Pancreas (tissue), 10 donors: ENCODE measurements around the gene KAT2A. TPM values are rescaled to one million over a fixed set of nuclear protein-coding genes. Genes with fewer than 3 reads are reported as not detected.
A peak's percentile ranks its signal among the peaks of the same experiment; 100 is the strongest.

ENCODE experiments used
- ATAC-seq, 4 donors: fragments of 200-7000 bp; cut with Tn5 transposase; one replicate each; pipeline versions ENCODE4 v1.8.0 to v1.9.1; 2020; ENCODE audit warnings: mild to moderate bottlenecking in 4 of 4, moderate library complexity in 4 of 4
- DNase-seq, 6 donors: peaks; one replicate each; pipeline ENCODE4 v3.0.0-alpha.2; 2020
- FAIRE-seq: peaks from 2 replicates; lab custom pipeline; 2012; peaks lifted over from hg19 to GRCh38; lab: Jason Lieb, UNC
- H3K27ac ChIP-seq, 4 donors: fragments of 200-600 bp; sonication (generic); 1 replicate in 3 of 4; 2 replicates in 1 of 4; pipeline versions ENCODE4 v1.5.0 to v1.8.0; 2020
- H3K27me3 ChIP-seq, 4 donors: fragments of 200-600 bp; one replicate each; pipeline ENCODE4 v1.8.0; 2021
- H3K36me3 ChIP-seq, 3 donors: fragments of 200-600 bp; sonication (generic) in 1 of 3; one replicate each; pipeline versions ENCODE4 v1.5.0 to v1.8.0; 2020 to 2021
- H3K4me1 ChIP-seq, 3 donors: fragments of 200-600 bp; one replicate each; pipeline ENCODE4 v1.8.0; 2021
- H3K4me3 ChIP-seq, 4 donors: fragments of 200-600 bp; sonication (generic) in 2 of 4; one replicate each; pipeline versions ENCODE4 v1.5.0 to v1.8.0; 2020 to 2021
- H3K9me3 ChIP-seq, 4 donors: fragments of 200-600 bp; one replicate each; pipeline ENCODE4 v1.8.0; 2021
- WGBS, 2 donors: extraction: QIAGEN DNeasy Blood & Tissue Kit; methylation state at CpG; one replicate each; pipeline ENCODE4 v1.1.7; 2013; 5-methylcytosine and 5-hydroxymethylcytosine counted together
- intact Hi-C, 3 donors: fragments of 100-400 bp; cut with DNase I; formaldehyde crosslinking; loops; one replicate each; pipeline versions ENCODE4 v1.11.1 to v1.14.2; 2022
- polyA plus RNA-seq, 2 donors: library from polyadenylated mRNA; stranded (reverse); fragments of 200-250 nt; gene quantifications; one replicate each; pipeline ENCODE4 v1.2.3, GENCODE V29; 2013
- total RNA-seq, 6 donors: library from RNA; stranded (reverse); fragmentation: NEBNext Ultra II Directional in 4 of 6; extraction: Animal tissue kit (Norgen Biotek cat#: 25700) in 4 of 6; gene quantifications; one replicate each; pipeline versions ENCODE4 v1.2.1 to v1.2.4, GENCODE V29; 2021 to 2023
- TF ChIP-seq, protein P1 (sequence below), 4 donors: fragments of 200-600 bp; sonication (generic) in 3 of 4; IDR thresholded peaks; one replicate each; pipeline versions ENCODE4 v1.5.0 to v1.8.0; 2021; ENCODE audit warnings: antibody characterized with exemption in 4 of 4
- donor health status: healthy with polysubstance abuse.
- donor health status: DM: no; HTN: no; CAD: no; lungs with moderate emphysema.
- donor health status: DM: no; HTN: no; CAD: no.
- donor health status: control.
- donor health status: control.
- donor health status: Bipolar disorder and iron deficiency.
- donor health status: DM: yes; HTN: yes; CAD: no.
- donor health status: DM: no; HTN: no; CAD: no.
- donor health status: DM: no; HTN: no; CAD: no.
- donor health status: DM: yes; HTN: yes; CAD: no.

KAT2A gene
- total and polyA plus RNA-seq, 8 donors, result 17.5 to 158 (median 25.2) TPM

DNA sequence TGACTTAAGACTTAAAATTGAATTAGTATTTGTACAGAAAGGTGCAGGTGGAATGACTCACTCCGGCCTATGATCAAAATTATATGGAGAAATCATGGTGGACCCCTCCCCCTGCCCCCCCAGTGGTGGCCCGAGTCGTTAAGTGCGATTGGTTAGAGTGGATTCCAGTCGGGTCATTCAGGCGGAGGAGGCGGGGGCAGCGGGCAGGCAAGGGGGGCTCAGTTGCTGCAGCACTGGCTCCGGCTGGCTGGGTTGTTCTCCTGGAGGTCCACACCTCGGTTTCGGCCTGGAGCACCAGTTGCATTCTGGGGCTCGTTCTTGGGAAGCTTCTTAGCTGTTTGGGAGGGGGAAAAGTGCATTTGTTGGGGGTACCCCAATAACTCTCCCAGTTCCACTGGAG, 4.4 kb upstream of the KAT2A start:
- no peak overlapping the region for H3K27ac ChIP-seq
- H3K9me3 ChIP-seq, result no peaks in the 10 kb centered on the region
- peaks cover 0 to 29% (median 11%) of the 10 kb centered on the region in 3 donors for H3K36me3 ChIP-seq
- FAIRE-seq (no peak), DNase-seq (peak in 1 of 6 donors; percentile 20), ATAC-seq (no peak)
- no peak overlapping the region for H3K4me3 ChIP-seq
- 83% methylated on average over 12 of the region's 12 CpGs for WGBS, 2 donors
- no peaks in the 10 kb centered on the region for H3K27me3 ChIP-seq
- TF ChIP-seq, protein P1, sequence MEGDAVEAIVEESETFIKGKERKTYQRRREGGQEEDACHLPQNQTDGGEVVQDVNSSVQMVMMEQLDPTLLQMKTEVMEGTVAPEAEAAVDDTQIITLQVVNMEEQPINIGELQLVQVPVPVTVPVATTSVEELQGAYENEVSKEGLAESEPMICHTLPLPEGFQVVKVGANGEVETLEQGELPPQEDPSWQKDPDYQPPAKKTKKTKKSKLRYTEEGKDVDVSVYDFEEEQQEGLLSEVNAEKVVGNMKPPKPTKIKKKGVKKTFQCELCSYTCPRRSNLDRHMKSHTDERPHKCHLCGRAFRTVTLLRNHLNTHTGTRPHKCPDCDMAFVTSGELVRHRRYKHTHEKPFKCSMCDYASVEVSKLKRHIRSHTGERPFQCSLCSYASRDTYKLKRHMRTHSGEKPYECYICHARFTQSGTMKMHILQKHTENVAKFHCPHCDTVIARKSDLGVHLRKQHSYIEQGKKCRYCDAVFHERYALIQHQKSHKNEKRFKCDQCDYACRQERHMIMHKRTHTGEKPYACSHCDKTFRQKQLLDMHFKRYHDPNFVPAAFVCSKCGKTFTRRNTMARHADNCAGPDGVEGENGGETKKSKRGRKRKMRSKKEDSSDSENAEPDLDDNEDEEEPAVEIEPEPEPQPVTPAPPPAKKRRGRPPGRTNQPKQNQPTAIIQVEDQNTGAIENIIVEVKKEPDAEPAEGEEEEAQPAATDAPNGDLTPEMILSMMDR (IDR thresholded peaks at IDR 0.05), result no peak
- intact Hi-C loops, result no loop called here
- H3K4me1 ChIP-seq, result peaks cover 9 to 13% (median 11%) of the 10 kb centered on the region in 3 donors

DNA sequence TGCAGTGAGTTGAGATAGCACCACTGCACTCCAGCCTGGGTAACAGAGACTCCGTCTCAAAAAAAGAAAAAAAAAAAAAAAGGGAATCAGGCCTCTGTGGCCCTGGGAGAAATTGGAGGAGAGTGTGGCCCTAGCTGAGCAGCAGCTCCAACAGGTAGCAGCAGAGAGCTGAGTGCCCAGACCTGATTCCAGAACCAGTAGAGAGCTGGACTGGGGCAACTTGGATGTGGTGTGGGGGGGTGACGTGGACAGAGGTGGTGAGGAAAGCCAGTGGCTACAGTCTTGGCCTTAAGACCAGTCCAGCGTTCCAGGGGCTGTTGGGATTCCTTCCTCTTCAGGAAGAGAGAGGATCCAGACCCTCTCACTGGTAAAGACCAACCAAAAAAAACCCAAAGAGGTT, 3.1 kb upstream of the KAT2A start:
- H3K9me3 ChIP-seq, result no peaks in the 10 kb centered on the region
- no peak for DNase-seq
- WGBS, 2 donors, result 85 to 95% methylated on average over 3 of the region's 3 CpGs
- peaks cover 9 to 11% (median 9%) of the 10 kb centered on the region in 3 donors for H3K4me1 ChIP-seq
- H3K27me3 ChIP-seq, result no peaks in the 10 kb centered on the region
- H3K4me3 ChIP-seq, result no peak overlapping the region
- H3K27ac ChIP-seq, result no peak overlapping the region
- TF ChIP-seq, protein P1 (IDR thresholded peaks at IDR 0.05), result no peak
- no peak for ATAC-seq
- FAIRE-seq, result no peak
- peaks cover 0 to 24% (median 7%) of the 10 kb centered on the region in 3 donors for H3K36me3 ChIP-seq
- intact Hi-C loops, result no loop called here

DNA sequence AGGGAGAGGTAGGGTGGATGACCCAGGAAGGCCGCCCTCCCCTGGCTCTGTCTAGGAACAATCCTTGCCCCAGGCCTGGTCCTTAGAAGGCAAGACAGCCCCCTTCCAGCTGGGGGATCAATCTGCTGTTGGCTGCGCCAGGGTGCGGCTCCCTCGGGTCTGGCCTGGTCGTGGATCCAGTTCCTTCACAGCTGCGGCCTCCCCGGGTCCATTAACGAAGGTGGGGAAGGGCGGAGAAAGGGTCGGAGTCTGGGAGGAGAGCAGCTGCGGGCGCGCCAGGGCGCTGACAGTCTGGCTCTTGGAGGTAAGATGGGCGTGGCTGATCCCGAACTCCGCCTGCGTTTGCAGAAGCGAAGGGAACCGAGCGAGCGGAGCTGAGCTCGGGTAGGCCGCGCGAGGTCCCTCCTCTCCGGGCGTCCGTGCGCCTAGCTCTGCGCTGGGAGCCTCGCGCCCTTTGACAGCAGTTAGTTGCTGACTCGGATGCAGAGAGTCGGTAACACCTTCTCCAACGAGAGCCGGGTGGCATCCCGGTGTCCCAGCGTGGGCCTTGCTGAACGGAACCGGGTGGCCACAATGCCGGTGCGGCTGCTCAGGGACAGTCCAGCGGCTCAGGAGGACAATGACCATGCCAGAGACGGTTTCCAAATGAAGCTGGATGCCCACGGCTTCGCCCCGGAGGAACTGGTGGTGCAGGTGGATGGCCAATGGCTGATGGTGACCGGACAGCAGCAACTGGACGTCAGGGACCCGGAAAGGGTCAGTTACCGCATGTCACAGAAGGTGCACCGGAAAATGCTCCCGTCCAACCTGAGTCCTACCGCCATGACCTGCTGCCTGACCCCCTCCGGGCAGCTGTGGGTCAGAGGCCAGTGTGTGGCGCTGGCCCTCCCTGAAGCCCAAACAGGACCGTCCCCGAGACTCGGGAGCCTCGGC, 1.5 kb upstream of the KAT2A start, which contains the start of gene HSPB9:
Gene HSPB9, plus strand, starts transcription at position 434 of the 933 bp plus-strand sequence. Its CDS starts 47 bp downstream, at position 481.
- intact Hi-C loops, result no loop called here
- H3K9me3 ChIP-seq, result no peaks in the 10 kb centered on the region
- peaks cover 9 to 11% (median 9%) of the 10 kb centered on the region in 3 donors for H3K4me1 ChIP-seq
- peak within 1 kb of the TSS in 3 of 4 donors; percentile 13 to 79 (median 36) for H3K4me3 ChIP-seq
- H3K27ac ChIP-seq, result peak within 1 kb of the TSS; percentile 65 to 83 (median 79)
- H3K36me3 ChIP-seq, result peaks cover 0 to 10% (median 0%) of the 10 kb centered on the region in 3 donors
- ATAC-seq (peak; percentile 84 to 89 (median 87)), FAIRE-seq (no peak), DNase-seq (peak; percentile 87 to 96 (median 92))
- TF ChIP-seq, protein P1 (IDR thresholded peaks at IDR 0.05), result no peak
- 35 to 43% methylated on average over 61 of the region's 61 CpGs for WGBS, 2 donors
- no peaks in the 10 kb centered on the region for H3K27me3 ChIP-seq

DNA sequence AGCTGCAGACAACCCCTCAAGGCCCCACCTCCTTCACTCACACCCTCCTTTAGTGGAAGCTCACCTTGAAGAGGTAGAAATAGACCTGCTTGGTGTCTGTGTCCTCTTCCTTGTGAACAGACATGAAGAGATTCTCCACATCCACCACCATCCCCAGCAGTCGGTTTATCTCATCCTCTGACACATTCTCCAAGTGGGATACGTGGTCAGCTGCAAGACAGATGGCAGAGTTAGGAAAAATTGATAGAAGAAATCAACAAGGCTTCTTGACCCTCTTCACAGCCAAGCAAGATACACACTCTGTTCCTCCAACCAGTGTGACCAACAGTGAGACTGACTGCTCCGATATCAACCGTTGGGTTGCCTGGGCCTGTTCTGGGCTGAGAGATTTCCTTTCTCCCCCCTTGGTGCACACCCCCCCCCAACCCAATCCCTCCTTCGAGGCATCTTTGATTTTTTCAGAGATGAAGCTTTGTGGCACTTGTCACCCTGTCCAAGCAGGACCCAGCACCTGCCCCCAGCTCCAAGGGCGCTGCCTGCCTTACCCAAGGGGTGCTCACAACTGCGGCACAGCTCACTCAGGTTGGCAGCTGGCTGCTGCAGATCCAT, 902 bp downstream of the KAT2A start:
- intact Hi-C loops, result no loop called here
- Histone ChIP-seq H3K4me1 (peaks cover 9 to 17% (median 15%) of the 10 kb centered on the region in 3 donors), H3K27ac (no peak overlapping the region), H3K9me3 (no peaks in the 10 kb centered on the region), H3K27me3 (no peaks in the 10 kb centered on the region), H3K36me3 (no peaks in the 10 kb centered on the region), H3K4me3 (peak overlapping the region; percentile 41 to 85 (median 78))
- DNase-seq (peak in 1 of 6 donors; percentile 48), FAIRE-seq (no peak), ATAC-seq (no peak)
- 35 to 45% methylated on average over 7 of the region's 7 CpGs for WGBS, 2 donors
- TF ChIP-seq, protein P1 (IDR thresholded peaks at IDR 0.05), result no peak
